ENCODE data around the gene SPATA31E1.
"Not testable (repeated sequence)": the region's sequence is repeated elsewhere in the genome, so short reads cannot be mapped to it uniquely, and the experiment has no call there.

The SPATA31E1 gene

GRCh38 chr9:87909310-87910041 is 26.8 kb downstream of the SPATA31E1 start:
- Mint-ChIP-seq H3K4me3 (no peak overlapping the region), H3K4me1 (ENCODE audit: low read depth) (no peaks in the 10 kb centered on the region), H3K9me3 (no peaks in the 10 kb centered on the region), H3K27ac (no peak overlapping the region), H3K27me3 (ENCODE audit: low read depth) (peaks cover 4% of the 10 kb centered on the region), H3K36me3 (ENCODE audit: low read depth) (no peaks in the 10 kb centered on the region)

- Mint-ChIP-seq H3K9me3 (no peaks in the 10 kb centered on the region), H3K4me3 (no peak overlapping the region), H3K27ac (no peak overlapping the region), H3K36me3 (ENCODE audit: low read depth) (no peaks in the 10 kb centered on the region), H3K4me1 (ENCODE audit: low read depth) (no peaks in the 10 kb centered on the region), H3K27me3 (ENCODE audit: low read depth) (peaks cover 4% of the 10 kb centered on the region)
These were observed 28.1 kb downstream of the SPATA31E1 start for GRCh38 chr9:87910821-87911220.

GRCh38 chr9:87917662-87918061 is 35.0 kb downstream of the SPATA31E1 start, which contains the start of gene SPATA31C1:
Gene SPATA31C1 (plus strand): TSS chr9:87917962.
- H3K27me3 Mint-ChIP-seq (ENCODE audit: low read depth); H3K36me3 Mint-ChIP-seq (ENCODE audit: low read depth); H3K4me3 Mint-ChIP-seq; H3K9me3 Mint-ChIP-seq; H3K27ac Mint-ChIP-seq; H3K4me1 Mint-ChIP-seq (ENCODE audit: low read depth): not testable (repeated sequence)

GRCh38 chr9:87919013-87919412 is 36.3 kb downstream of the SPATA31E1 start:
- not testable (repeated sequence) for H3K4me1 Mint-ChIP-seq (ENCODE audit: low read depth); H3K4me3 Mint-ChIP-seq; H3K9me3 Mint-ChIP-seq; H3K27me3 Mint-ChIP-seq (ENCODE audit: low read depth); H3K36me3 Mint-ChIP-seq (ENCODE audit: low read depth); H3K27ac Mint-ChIP-seq

GRCh38 chr9:87921561-87921960 is 38.9 kb downstream of the SPATA31E1 start:
- not testable (repeated sequence) for H3K36me3 Mint-ChIP-seq (ENCODE audit: low read depth); H3K4me3 Mint-ChIP-seq; H3K27me3 Mint-ChIP-seq (ENCODE audit: low read depth); H3K27ac Mint-ChIP-seq; H3K9me3 Mint-ChIP-seq; H3K4me1 Mint-ChIP-seq (ENCODE audit: low read depth)

GRCh38 chr9:87923012-87923411 is 40.3 kb downstream of the SPATA31E1 start:
- H3K4me3 Mint-ChIP-seq; H3K36me3 Mint-ChIP-seq (ENCODE audit: low read depth); H3K27ac Mint-ChIP-seq; H3K27me3 Mint-ChIP-seq (ENCODE audit: low read depth); H3K4me1 Mint-ChIP-seq (ENCODE audit: low read depth); H3K9me3 Mint-ChIP-seq: not testable (repeated sequence)

- not testable (repeated sequence) for H3K27me3 Mint-ChIP-seq (ENCODE audit: low read depth); H3K36me3 Mint-ChIP-seq (ENCODE audit: low read depth); H3K9me3 Mint-ChIP-seq; H3K27ac Mint-ChIP-seq; H3K4me1 Mint-ChIP-seq (ENCODE audit: low read depth); H3K4me3 Mint-ChIP-seq
These were observed 42.2 kb downstream of the SPATA31E1 start for GRCh38 chr9:87924851-87925250.

- not testable (repeated sequence) for H3K4me3 Mint-ChIP-seq; H3K27ac Mint-ChIP-seq; H3K27me3 Mint-ChIP-seq (ENCODE audit: low read depth); H3K36me3 Mint-ChIP-seq (ENCODE audit: low read depth); H3K4me1 Mint-ChIP-seq (ENCODE audit: low read depth); H3K9me3 Mint-ChIP-seq
These were observed 46.5 kb downstream of the SPATA31E1 start for GRCh38 chr9:87929152-87929551.

GRCh38 chr9:87934444-87934843 is 51.8 kb downstream of the SPATA31E1 start:
- not testable (repeated sequence) for H3K4me3 Mint-ChIP-seq; H3K27me3 Mint-ChIP-seq (ENCODE audit: low read depth); H3K36me3 Mint-ChIP-seq (ENCODE audit: low read depth); H3K9me3 Mint-ChIP-seq; H3K27ac Mint-ChIP-seq; H3K4me1 Mint-ChIP-seq (ENCODE audit: low read depth)

- not testable (repeated sequence) for H3K27ac Mint-ChIP-seq; H3K4me1 Mint-ChIP-seq (ENCODE audit: low read depth); H3K27me3 Mint-ChIP-seq (ENCODE audit: low read depth); H3K9me3 Mint-ChIP-seq; H3K4me3 Mint-ChIP-seq; H3K36me3 Mint-ChIP-seq (ENCODE audit: low read depth)
These were observed 54.7 kb downstream of the SPATA31E1 start for GRCh38 chr9:87937352-87937751.

GRCh38 chr9:87937918-87938317 is 55.2 kb downstream of the SPATA31E1 start:
- H3K27ac Mint-ChIP-seq; H3K4me1 Mint-ChIP-seq (ENCODE audit: low read depth); H3K27me3 Mint-ChIP-seq (ENCODE audit: low read depth); H3K4me3 Mint-ChIP-seq; H3K36me3 Mint-ChIP-seq (ENCODE audit: low read depth); H3K9me3 Mint-ChIP-seq: not testable (repeated sequence)

- not testable (repeated sequence) for H3K4me3 Mint-ChIP-seq; H3K27me3 Mint-ChIP-seq (ENCODE audit: low read depth)
These were observed 55.7 kb downstream of the SPATA31E1 start for GRCh38 chr9:87938336-87938735.

More at GRCh38 chr9:87938336-87938735, 55.7 kb downstream of the SPATA31E1 start:
- not testable (repeated sequence) for H3K36me3 Mint-ChIP-seq (ENCODE audit: low read depth); H3K9me3 Mint-ChIP-seq; H3K27ac Mint-ChIP-seq; H3K4me1 Mint-ChIP-seq (ENCODE audit: low read depth)

Measured in T-helper 1 cell treated with Interleukin-12 subunit alpha and Interleukin-12 subunit beta and Interleukin-4 antibody, amounts not matched to agents 30 μg/mL and 1 μg/mL, for 36 hours (primary cell).